HG02870 (cell line): ENCODE data around the gene CCDC30.
"Not testable (repeated sequence)": the region's sequence is repeated elsewhere in the genome, so short reads cannot be mapped to it uniquely, and the experiment has no call there.

Experiments used
- ATAC-seq: cut with Tn5 transposase; IDR thresholded peaks from one replicate; pipeline ENCODE4 v1.9.1; 2021; ENCODE audit warnings: mild to moderate bottlenecking, moderate library complexity; ENCODE audit not compliant: unreplicated experiment

CCDC30 gene

DNA sequence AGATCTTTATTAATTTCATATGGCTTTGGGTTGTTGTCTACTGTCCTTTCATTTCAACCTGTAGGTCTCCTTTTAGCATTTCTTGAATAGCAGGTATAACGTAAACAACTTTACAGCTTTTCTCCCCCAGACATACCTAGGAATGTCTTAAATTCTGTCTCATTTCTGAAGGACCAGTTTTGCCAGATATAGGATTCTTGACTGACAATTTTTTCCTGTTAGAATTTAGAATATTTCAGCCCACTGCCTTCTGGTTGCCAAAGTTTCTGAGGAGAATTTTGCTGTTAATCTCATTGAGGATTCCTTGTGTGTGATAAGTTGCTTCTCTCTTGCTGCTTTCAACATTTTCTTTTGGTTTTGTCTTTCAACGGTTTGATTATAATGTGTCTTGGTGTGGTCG lies 60.1 kb downstream of the CCDC30 start:
- ATAC-seq: no peak

DNA sequence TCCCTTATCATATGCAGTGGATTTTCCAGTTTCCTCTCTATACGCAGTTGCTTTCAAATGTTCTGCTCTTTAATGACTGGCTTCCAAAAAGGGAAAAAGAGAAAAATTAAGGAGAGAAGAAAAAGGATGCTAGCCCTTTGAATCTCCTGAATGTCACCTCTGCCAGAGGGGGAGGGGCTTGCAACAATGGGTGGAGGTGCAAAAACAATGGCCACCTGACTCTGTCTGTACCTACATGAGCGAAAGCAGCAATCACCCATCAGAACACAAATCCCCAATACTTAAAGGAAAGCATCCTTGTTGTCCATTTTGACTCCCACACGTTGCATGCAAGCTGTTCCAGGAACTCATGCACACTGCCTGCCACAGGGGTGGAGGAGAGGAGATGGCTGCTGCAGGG lies 61.2 kb downstream of the CCDC30 start:
- ATAC-seq: no peak

DNA sequence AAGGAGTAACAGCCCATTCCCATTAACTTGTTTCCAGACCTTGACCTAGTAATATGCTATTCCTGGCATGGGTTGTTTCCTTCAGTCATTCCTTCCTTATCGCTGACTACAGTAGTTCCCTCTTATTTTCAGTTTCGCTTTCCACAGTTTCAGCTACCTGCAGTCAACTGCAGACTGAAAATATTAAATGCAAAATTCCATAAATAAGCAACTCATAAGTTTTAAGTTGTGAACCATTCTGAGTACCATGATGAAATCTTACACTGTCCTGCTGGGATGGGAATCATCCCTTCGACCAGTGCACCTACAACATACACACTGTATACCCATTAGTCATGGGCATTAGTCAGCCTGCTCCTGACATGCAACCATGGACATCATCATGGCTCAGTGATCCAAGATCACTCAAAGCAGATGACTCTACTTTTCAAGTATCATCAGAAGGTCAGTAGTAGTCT lies 66.7 kb downstream of the CCDC30 start:
- no peak for ATAC-seq

DNA sequence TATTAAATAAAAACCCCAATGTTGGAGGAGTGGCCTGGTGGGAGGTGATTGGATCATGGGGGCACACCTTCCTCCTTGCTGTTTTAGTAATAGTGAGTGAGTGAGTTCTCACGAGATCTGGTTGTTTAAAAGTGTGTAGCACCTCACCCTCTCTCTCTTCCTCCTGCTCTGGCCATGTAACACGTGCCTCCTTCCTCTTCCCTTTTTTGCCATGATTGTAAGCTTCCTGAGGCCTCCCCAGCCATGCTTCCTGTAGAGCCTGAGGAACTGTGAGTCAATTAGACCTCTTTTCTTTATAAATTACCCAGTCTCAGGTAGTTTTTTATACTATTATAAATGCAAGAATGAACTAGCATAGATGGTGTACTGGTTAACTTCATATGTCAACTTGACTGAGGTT lies 68.0 kb downstream of the CCDC30 start:
- no peak for ATAC-seq

DNA sequence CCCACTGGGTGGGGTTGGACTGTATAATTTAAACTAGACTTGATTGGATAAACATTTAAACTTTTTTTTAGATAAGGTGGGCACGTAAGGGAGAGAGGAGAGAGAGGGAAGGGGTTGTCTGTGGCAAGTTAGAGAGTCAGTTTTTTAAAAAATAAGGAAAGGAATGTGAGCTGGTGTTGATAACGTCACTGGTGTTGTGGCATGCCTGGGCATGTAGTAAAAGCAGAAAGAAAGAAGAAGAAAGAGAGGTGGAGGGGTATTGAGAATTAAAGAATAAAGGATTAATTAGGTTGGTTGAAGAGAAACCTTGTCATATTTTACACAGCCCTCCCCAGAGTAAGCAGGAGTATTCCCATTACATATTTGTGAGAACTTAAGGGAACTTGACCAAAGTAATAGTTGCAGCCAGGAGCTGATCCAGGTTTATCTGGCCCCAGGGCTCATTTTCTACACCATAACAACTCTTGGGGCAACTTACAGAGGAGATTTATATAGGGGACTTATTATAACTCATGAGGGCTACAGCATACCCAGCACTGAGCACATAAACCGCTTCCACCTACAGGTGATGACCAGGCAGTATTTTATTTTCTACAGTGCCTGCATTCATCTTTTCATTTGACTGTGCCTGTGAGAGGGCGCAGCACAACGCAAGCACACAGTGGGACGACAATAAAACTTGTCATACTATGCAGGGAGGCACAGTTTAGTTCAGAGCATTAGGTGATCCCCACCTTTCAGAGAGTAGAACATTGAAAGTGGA lies 70.2 kb downstream of the CCDC30 start:
- no peak for ATAC-seq

DNA sequence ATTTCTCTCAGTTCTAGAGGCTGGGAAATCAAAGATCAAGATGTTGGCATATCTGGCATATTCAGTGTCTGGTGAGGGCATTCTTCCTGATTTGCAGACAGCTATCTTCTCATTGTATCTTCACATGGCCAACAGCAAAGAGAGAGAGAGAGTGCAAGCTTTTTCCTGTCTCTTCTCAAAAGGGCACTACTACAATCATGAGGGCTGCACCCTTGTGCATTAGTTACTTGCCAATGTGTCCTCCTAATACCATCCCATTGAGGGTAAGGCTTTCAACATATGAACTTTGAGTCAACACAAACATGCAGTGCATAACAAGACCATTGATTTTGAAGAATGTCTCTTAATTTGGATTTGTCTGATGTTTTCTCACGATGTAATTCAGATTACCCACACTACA lies 78.0 kb downstream of the CCDC30 start:
- ATAC-seq: no peak

DNA sequence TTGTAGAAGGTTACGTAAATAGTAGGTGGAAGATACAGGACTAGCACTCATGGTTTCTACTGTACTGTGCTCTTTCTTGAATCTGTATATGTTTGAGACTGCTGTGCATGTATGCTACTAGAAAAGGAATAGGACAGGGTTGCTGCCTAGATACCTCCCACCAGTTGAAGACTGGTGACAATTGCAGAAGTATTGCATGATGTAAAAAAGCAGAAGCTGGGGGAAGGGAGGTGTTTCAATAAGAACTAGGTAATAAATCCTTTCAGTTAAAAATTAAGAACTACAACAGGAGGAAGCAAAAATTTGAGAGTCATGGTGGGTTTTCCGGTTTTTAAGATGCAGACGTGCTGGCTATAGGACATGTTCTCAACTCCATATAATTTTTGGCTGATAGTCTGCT lies 88.1 kb downstream of the CCDC30 start:
- ATAC-seq: no peak

DNA sequence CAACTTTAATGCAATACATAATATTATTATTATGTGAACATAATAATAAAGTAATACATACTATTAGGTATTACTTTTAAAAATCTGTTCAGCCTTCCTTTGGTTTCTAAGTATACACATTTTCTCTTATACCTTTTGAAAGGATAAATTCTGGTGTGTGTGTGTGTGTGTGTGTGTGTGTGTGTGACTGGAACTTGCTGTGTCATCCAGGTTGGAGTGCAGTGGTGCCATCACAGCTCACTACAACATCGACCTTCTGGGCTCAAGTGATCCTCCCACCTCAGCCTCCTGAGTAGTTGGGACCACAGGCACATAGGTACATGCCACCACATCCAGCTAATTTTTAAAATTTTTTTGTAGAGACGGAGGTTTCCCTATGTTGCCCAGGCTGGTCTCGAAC lies 88.5 kb downstream of the CCDC30 start:
- no peak for ATAC-seq

DNA sequence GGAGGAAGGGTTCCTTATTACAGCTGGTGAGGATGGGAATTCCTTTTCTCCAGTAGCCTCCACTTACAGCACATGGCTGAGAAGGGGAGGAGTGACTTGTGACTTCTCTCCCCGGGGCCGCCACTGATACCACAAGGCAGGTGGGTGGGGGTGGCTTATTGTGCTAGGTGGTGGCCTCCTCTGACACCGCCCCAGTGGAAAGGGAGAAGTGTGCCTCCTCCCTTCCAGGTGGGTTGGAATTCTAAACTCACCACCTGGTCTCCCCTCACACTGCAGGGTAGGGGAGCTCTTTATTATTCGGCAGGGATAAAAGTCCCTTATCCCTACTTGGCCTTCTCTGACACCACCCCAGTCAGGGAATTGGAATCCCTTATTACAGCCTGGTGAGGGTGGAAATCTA lies 89.5 kb downstream of the CCDC30 start:
- ATAC-seq: no peak

DNA sequence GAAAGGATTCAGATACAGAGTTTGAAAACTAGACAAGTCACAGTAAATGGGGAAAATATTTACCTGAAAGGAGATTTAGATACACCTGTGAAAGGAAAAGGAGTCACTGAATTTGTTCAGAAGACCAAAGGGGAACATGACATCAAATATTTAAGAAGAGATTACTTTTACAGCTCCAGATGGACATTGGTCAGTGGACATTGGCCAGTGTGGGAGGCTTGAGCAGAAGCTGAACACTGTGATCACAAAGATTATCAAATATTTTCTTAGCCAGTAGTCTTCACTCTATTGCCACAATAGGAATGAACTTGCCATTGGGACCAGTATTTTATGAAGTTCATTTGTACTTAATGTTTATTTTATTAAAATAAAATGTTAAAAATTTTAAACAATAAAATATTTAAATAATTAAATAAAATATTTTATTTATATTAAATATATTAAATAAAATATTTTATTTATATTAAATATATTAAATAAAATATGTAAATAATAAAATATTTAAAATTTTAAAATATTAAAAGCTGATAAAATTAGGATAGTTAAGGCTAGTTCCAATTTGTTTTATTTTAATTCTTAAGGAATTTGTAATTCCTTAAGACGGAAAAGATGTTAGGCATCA lies 94.3 kb downstream of the CCDC30 start:
- no peak for ATAC-seq

DNA sequence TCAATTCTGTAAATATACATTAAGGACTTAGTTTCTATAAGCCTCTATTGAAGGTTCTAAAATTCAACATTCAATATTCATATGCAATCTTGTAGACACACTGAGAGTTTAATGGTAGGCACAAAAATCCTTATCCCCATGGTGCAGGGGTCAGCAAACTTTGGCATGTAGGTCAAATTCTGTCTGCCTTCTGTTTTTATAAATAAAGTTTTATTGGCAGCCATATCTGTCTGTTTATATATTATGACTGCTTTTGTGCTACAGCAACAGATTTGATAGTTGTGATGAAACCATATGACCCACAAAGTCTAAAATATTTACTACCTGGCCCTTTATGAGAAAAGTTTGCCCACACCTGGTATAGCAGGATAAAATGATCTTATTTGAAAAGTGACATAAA lies 104.0 kb downstream of the CCDC30 start:
- no peak for ATAC-seq

DNA sequence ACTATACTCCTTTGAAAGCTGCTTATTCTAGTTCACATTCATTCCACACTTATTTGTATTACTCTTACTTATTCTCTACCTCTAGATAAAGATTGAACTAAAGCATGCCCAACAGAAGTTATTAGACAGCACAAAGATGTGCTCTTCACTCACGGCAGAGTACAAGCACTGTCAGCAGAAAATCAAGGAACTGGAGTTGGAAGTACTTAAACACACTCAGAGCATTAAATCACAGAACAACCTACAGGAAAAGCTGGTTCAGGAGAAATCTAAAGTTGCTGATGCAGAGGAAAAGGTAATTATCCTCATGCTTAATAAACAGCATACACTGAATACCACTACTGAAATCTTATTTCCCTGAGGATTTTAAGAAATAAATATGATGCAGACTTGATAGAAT lies 113.8 kb downstream of the CCDC30 start:
- ATAC-seq: no peak

DNA sequence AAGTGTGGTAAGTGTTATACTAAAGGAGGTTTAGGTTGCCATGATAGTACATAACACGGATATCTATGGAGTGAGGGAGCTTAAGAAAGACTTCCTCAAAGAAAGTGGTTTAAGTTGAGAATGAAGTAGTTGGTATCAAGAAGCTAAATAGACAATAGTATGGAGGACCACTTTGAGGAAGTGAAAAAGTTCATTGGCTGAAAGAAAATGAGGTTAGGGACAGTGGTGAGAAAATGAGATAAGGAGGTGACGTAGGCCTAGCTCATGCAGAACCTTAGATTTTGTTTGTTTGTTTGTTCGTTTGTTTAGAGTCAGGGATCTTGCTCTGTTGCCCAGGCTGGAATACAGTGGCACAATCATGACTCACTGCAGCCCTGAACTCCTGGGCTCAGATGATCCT lies 122.9 kb downstream of the CCDC30 start:
- no peak for ATAC-seq

DNA sequence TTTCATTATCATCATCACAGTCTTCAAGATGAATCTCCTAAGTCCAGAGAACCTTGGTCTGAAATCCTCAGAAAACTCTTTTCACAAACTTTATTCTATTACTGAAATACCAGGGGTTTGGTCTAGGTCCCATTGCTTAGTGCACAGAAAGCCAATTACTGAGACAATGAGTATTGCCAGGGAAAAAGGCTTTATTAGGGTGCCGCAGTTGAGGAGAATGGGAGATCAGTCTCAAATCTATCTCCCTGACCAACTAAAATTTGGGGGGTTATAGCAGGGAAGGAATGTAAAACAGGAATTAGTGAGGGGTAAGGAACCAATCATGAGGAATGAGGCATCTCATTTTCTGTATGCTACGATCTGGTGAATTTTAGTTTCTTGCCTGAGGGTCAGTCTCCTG lies 124.7 kb downstream of the CCDC30 start:
- ATAC-seq: no peak

DNA sequence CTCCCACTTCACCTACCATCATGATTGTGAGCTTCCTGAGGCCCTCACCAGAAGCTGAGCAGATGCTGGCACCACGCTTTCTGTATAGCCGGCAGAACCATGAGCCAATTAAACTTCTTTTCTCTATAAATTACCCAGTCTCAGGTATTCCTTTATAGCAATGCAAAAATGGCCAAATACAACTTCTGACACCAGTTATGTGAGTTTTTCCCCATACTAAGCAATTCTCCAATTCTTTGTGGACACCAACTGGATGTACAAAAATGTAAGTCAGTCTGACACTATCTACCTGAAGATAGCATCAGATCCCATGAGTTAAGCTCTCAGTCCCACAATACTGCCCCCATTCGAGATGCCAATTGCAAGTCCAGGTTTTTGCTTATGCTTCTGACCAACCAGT lies 129.7 kb downstream of the CCDC30 start:
- ATAC-seq: no peak

DNA sequence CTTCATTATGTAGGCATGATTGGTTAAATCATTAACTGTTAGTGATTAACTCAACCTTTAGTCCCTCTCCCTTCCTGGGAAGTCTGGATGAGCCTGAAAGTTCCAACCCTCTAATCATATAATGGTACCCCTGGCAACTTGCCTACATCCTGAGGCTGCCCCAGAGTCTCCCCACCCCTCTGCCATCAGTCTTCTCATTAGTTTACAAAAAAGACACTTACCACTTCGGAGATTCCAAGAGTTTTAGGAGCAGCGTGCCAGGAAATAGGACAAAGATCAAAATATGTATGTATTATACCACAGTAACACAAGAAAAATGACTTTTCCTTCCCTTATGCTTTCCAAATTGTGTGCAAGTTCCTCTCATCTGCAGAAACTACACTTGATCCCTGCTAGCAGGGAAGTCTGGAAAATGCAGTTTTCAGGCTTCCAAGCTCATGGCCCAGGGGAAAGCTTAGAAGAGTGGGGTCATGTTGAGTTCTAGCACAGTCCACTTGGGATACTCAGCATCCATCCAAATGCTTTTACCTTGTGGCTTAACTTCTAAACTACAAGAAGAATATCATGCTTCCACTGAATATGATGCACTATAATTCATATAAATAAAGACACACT lies 130.5 kb downstream of the CCDC30 start:
- no peak for ATAC-seq

DNA sequence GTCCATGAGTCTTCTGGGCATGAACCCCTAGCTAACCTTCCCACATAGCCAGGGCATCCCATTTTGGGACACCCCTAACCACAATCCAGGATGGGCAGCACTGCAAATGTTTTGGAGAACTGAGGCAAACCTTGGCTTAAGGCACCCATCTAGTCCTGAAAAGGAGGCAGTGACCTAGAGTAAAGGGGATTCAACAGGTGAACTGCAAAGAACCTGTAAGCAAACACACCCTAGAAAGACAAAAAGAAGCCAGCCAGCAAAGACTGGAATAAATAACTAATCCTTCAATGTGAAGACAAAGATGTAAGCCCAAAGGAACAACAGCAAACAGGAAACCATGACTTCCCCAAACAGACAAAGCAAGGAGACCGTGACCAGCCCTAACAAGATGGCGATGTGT lies 138.4 kb downstream of the CCDC30 start:
- no peak for ATAC-seq

DNA sequence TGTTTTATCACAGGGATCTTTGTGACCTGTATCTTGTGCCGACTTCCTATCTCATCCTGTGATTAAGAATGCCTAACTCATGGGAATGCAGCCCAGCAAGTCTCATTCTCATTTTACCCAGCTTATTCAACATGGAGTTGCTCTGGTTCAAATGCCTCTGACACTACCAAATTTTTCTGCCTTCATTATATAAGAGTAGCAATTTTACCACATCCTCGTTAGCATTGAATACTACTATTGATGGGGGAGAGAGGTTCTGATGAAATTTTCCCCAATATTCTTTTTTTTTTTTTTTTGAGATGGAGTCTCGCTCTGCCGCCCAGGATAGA lies 150.7 kb downstream of the CCDC30 start:
- ATAC-seq: no peak

DNA sequence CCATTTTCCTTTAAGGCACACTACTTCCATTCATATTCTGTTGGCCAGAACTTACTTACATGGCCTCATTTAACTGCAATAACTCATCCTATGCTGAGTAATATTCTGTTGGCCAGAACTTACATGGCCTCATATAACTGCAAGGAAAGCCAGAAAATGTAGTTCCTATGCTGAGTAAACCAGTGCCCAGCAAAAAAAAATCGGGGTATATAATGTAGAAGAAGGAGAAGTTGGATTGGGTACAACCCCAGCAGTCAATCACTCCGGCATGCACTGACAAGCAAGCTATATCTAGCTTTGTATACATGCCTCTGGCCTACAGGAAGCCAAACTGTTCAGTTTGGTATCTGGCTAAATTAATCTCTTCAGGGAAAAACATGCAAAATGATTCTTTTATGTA lies 155.8 kb downstream of the CCDC30 start:
- no peak for ATAC-seq

DNA sequence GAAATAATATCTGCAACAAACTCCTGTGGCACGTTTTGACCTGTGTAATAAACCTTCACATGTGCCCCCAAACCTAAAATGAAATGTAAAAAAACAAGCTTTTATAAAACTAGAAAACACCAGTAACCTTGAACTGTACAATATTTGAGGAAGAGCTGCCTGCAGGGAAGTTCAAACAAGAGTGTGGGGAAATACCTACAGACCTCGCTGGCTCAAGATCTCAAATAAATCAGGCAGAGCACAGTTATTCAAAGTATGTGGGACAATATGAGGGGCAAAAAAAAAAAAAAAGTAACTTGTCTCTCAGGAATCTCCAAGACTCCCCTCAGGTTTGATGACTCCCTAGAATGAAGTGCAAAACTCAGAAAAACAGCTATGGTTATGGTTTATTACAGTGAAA lies 157.2 kb downstream of the CCDC30 start:
- ATAC-seq: no peak

DNA sequence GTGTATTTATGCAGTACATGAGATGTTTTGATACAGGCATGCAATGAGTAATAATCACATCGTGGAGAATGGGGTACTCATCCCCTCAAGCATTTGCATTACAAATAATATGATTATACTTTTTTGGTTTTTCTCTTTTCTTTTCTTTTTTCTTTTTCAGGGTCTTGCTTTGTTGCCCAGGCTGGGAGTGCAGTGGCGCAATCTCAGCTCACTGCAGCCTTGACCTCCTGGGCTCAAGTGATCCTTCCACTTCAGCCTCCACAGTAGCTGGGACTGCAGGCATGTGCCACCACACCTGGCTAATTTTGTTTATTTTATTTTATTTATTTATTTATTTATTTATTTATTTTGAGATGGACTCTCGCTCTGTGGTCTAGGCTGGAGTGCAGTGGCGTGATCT lies 158.1 kb downstream of the CCDC30 start:
- not testable (repeated sequence) for ATAC-seq

DNA sequence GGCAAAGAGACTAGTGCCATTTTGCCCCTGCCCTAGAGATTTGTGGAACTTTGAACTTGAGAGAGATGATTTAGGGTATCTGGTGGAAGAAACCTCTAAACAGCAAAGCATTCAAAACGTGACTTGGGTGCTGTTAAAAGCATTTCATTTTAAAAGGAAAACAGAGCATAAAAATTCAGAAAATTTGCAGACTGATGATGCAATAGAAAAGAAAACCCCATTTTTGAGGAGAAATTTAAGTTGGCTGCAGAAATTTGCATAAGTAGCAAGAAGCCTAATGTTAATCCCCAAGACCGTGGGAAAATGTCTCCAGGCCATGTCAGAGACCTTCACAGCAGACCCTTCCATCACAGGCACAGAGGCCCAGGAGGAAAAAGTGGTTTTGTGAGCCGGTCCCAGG lies 164.1 kb downstream of the CCDC30 start:
- ATAC-seq: not testable (repeated sequence)
